Testis (tissue), 2 donors: ENCODE measurements around the gene NDUFA7.

Experiments used
- CTCF ChIP-seq, 3 experiments: fragments of 450-650 bp in 2 of 3; fragments of 200-600 bp in 1 of 3; sonication (generic) in 1 of 3; IDR thresholded peaks; one replicate each; pipeline ENCODE4 v1.5.1; 2016 to 2019; ENCODE audit warnings: antibody characterized with exemption in 3 of 3, mild to moderate bottlenecking in 2 of 3, moderate library complexity in 1 of 3
- POLR2A ChIP-seq: fragments of 450-650 bp; IDR thresholded peaks from one replicate; pipeline ENCODE4 v1.6.1; 2017; ENCODE audit warnings: antibody characterized with exemption, mild to moderate bottlenecking, moderate library complexity

- no peak for TF ChIP-seq CTCF (IDR thresholded peaks at IDR 0.05)
- no peak for TF ChIP-seq POLR2A
Measured at GRCh38 chr19:8337728-8338127, 16.6 kb upstream of the NDUFA7 start.
